Head of caudate nucleus (tissue), 42 donors: Measurements from ENCODE around the gene SULT2B1.
A peak's percentile ranks its signal among the peaks of the same experiment; 100 is the strongest.
"Not testable (repeated sequence)": the region's sequence is repeated elsewhere in the genome, so short reads cannot be mapped to it uniquely, and the experiment has no call there.

Experiments used
- DNase-seq, 42 donors: peaks; one replicate each; pipeline versions ENCODE4 v3.0.0 to v3.0.0-alpha.2; 2020 to 2021; ENCODE audit warnings: mixed read lengths in 7 of 42
- intact Hi-C: fragments of 100-400 bp; cut with DNase I; formaldehyde crosslinking; loops from one replicate; pipeline ENCODE4 v1.15.0; 2022

SULT2B1 gene

DNA sequence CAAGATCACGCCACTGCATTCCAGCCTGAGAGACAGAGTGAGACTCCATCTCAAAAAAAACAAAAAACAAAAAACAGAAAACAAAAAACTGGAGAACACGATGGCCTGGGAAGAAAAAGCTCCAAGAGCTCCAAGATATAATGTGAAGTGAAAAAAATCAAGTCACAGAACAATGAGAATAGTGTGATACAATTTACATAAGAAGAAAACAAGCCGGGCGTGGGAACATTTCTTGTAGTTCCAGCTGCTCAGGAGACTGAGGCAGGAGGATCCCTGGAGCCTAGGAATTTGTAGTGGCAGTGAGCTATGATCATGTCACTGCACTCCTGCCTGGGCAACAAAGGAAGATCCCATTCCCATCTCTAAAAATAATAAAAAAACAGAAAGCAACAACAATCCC is 31.8 kb upstream of the SULT2B1 start:
- DNase-seq, result no peak
- intact Hi-C loops, result no loop called here

DNA sequence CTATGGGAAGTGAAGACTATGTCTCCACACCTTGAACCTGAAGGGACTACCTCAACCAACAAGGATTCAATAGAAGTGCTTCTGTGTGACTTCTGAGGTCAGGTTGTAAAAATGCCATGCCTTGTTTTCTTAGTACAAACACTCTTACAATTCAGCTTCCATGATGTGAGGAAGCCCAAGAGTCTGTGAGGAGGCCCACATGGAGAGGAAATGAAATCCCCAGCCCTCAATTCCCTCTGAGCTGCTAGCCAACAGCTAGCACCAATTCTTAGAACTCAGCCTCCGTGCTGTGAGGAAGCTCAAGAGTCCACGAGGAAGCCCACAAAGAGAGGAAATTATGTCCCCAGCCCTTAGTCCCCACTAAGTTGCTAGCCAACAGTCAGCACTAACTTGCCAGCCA is 27.8 kb upstream of the SULT2B1 start:
- no peak for DNase-seq
- intact Hi-C loops, result no loop called here

DNA sequence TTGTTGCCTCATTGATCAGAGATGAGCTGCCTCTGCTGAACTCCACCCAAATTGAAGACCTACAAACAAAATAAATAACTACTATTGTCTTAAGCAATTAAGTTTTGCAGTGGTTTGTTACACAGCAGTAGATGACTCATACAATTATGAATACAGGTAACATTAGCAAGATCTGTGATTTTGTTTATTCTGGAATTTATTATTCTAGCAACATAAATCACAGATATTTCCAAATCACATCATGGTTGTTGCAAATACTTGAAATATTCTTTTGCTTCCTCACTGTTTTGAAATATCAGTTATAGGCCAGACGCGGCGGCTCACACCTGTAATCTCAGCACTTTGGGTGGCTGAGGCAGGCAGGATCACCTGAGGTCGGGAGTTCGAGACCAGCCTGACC is 27.2 kb upstream of the SULT2B1 start:
- DNase-seq, result no peak
- intact Hi-C loops, result no loop called here

DNA sequence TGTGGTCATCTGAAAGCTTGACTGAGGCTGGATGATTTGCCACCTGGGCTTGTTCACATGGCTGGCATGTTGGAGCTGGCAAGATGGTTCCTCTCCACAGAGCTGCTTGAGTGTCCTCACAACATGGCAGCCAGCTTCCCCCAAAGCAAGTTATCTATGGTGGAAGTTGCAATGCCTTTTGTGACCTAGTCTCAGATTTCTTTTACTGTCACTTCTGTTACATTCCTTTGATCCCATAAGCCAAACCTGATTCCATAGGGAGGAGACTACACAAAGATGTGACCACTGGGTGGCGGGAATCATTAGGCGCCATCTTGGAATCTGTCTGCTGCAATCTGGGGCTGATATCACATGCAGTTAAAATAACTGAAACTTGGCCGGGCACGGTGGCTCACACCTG is 22.8 kb upstream of the SULT2B1 start:
- no peak for DNase-seq
- intact Hi-C loops, result no loop called here

DNA sequence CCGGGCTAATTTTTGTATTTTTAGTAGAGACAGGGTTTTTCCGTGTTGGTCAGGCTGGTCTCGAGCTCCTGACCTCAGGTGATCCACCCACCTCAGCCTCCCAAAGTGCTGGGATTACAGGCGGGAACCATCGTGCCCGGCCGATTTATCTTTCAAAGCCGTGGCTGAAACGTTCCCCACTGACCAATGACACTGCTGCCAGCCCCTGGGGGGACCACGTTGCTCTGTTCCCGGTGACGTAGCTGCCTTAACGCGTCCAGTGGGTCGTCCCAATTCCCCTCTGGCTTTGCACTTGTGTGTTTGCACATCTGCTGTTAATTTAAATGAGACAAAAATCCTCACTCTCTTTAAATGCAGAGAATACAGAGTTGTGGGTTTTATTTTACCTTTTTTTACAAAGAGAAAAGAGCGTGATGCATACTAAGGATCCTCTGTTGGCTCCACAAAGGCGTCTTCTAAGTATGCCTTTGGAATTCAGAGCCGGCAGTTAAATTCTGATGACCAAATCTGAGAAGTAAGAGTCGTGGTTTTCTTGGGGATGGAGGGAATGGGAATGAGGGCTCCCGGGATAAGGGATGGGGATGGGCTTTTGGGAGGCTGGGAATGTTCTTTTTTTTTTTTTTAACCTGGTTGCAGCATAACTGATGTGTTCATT is 21.8 kb upstream of the SULT2B1 start:
- intact Hi-C loops, result no loop called here
- no peak for DNase-seq

DNA sequence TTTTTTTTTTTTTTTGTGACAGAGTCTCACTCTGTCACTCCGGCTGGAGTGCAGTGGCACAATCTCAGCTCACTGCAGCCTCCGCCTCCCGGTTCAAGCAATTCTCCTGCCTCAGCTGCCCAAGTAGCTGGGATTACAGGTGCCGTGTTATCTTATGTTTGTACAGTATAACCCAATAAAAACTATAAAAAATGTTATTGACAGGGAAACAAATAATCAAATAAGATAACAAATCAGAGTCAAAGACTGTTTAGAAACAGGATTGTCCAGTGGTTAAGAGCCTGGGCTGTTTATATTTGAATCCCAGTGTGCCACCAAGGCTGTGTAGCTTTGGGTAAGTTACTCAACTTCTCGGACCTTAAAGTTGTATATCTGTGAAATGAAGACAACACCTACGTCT is 21.2 kb upstream of the SULT2B1 start:
- DNase-seq, result no peak
- intact Hi-C loops, result no loop called here

DNA sequence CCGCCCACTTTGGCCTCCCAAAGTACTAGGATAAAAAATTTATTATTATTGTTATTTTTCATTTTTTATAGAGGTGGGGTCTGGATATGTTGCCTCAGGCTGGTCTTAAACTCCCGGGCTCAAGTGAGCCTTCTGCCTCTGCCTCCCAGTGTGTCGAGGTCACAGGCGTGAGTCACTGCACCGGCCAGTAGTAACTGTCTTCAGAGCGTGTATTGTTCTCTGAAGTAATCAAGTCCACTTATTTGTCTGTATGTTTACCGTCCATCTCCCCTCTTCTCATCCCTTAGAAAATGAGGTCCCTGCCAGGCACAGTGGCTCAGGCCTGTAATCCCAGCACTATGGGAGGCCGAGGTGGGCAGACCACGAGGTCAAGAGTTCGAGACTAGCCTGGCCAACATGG is 18.2 kb upstream of the SULT2B1 start:
- no peak for DNase-seq
- intact Hi-C loops, result no loop called here

DNA sequence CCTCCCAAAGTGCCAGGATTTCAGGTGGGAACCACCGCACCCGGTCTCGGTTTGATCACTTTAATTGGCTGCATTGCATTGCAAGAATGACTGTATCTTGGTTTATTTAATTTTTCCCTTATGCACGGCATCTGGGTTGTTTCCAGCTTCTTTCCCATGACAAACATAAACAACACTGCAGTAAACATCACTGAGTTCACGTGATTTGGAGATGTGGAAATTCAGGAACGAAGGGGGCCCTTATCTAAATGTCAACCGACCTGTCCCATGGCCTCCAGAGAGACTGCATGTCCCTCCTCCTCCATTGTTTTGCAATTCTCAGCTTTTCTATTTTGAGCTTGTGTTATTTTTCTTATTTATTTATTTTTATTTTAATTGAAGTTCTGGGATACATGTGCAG is 14.4 kb upstream of the SULT2B1 start:
- DNase-seq, result no peak

DNA sequence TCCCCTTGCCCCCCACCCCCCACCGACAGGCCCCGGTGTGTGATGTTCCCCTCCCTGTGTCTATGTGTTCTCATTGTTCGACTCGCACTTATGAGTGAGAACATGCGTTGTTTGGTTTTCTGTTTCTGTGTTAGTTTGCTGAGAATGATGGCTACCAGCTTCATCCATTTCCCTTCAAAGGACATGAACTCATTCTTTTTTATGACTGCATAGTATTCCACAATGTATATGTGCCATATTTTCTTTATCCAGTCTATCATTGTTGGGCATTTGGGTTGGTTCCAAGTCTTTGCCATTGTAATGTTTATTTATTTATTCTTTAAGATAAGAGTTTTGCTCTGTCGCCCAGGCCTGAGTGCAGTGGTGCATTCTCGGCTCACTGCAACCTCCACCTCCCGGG is 13.9 kb upstream of the SULT2B1 start:
- DNase-seq, intact Hi-C loops: not testable (repeated sequence)

More for the DNA sequence above, 14.4 kb upstream of the SULT2B1 start:
- intact Hi-C loops, result no loop called here

DNA sequence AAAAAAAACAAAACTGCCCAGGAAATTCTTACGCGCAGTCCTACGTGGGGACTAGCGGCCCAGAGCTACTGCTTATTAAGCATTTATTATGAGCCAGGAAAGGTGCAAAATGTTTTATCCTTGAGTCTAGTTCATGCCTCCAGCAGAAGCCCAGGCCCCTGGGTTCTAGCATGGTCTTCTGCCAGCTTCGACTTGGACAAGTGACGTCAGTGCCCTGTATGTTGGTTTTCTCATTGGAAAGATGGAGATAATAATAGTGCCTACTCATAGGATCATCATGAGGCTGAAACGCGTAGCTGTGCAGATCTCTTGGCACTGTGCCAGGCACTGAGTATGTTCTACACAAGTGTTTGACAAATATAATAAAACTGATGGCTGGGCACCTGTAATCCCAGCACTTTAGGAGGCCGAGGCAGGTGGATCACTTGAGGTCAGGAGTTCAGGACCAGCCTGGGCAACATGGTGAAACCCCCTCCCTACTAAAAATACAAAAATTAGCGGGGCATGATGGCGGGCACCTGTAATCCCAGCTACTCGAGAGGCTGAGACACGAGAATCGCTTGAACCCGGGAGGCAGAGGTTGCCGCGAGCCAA is 12.4 kb upstream of the SULT2B1 start:
- intact Hi-C loops, result no loop called here
- DNase-seq, result peak in 31 of 42 donors; percentile 8 to 80 (median 30)

DNA sequence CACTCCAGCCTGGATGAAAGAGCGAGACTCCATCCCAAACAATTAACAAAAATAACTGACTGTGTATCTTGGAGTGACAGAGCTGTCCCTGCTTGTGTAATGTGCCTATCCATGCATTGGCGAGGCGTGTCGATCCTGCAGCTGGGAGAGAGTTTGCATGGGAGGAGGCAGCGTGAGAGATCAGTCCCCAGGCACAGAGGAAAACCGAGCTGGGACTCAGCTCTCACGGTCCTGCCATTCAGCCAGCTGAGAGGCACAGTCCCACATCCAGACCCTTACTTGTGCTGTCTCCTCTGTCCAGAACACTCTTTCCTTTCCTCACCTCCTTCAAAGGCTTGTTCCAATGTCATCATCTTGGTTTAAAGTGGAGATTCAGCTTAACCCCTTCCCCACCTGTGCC is 11.9 kb upstream of the SULT2B1 start:
- intact Hi-C loops, result no loop called here
- peak in 5 of 42 donors; percentile 4 to 11 (median 8) for DNase-seq

DNA sequence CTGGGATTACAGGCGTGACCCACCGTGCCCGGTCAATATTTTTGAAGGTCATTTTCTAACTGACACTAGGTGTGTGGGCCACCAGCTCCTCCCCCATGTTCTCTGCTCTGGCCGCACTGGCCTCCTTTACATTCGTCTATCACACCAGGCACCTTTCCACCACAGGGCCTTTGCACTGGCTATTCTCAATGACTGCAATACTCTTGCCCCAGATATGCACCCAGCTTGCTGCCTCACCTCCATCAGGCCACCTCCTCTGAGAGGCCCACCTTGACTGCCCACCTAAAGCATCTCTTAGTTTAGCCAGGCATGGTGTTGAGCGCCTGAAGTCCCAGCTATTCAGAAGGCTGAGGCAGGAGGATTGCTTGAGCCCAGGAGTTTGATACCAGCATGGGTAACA is 10.2 kb upstream of the SULT2B1 start:
- intact Hi-C loops, result no loop called here
- DNase-seq, result no peak

DNA sequence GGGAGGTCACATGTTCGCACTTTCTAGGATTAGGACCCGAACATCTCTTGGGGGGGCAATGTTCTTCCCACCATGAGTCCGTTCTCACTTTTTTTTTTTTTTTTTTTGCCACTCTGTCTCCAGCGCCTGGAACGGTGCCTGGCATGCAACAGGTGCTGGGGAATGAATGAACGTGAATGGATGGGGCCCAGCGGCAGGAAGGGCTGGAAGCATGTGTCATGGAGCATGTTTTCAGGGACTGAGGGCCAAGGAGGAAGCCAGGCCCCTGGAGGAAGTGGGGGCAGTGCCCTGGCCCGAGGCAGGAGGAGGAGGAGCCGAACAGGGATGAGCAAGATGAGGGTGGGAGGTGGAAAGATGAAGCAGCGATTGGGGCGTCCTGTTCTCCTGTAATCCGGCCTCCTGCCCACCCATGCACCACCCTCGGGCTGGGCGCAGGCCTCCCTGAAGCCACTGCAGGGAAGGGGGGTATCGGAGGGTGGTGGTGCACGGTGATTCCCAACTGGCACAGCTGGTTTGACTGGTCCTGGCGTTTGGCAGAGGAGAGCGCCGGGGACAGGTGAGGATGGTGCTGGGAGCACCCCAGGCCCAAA is 8.8 kb upstream of the SULT2B1 start:
- no peak for DNase-seq
- intact Hi-C loops, result no loop called here

DNA sequence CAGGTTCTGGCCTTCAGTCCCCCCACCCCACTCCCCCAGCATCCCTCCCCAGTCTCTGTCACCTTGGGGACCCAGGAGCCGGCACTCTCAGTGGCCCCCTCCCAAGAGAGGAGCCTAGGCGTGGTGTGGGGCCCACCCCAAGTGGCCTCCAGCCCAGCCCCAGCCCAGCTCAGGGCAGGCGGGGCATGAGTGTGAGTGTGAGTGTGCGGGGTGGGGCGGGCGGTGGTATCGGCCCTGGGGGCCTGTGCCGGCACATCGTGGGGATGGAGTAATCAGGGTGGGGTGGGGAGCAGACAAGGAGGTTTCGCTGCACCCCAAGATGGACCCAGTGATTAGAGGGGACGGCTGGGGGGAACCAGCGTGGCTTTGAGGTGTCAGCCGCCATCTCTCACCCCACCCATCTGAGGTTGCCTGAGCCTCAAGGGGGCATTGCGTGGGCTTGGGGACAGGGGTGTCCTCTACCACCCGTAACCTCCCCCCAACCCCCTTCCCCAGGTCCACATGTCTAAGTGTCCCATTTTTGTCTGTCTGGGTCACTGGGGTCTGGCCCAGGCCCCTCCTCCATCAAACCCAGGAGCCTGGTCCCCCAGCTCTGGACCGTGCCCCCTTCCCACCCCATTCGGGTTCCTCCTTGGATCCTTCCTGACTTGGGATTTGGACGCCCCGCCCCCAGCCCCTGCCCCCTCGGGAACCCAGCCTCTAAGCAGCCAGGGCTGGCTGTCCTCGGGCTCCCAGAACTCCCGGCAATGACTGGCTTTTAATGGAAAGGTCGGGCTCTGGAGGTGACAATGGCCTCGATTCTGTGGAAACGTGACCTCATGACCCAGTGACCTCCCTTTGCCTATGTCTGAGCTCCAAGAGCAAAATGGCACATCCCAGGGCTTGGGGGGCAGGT is 6.9 kb upstream of the SULT2B1 start:
- DNase-seq, result no peak
- intact Hi-C loops, result no loop called here

DNA sequence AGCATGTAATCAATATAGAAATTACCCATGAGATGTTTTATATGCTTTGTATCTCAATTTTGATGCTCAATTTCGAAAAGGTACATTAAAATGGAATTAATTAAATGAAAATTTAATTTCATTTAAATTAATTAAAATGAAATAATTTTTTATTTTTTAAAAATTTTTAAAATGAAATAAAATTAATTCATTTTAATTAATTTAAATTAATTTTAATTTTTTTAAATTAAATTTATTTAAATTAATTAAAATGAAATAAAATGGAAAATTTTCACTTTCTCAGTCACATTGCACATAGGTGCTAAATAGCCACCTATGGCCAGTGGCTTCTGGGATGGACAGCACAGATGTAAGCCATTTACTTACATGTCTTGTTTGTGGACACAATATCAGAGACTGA is 4.2 kb upstream of the SULT2B1 start:
- intact Hi-C loops, result no loop called here
- no peak for DNase-seq

DNA sequence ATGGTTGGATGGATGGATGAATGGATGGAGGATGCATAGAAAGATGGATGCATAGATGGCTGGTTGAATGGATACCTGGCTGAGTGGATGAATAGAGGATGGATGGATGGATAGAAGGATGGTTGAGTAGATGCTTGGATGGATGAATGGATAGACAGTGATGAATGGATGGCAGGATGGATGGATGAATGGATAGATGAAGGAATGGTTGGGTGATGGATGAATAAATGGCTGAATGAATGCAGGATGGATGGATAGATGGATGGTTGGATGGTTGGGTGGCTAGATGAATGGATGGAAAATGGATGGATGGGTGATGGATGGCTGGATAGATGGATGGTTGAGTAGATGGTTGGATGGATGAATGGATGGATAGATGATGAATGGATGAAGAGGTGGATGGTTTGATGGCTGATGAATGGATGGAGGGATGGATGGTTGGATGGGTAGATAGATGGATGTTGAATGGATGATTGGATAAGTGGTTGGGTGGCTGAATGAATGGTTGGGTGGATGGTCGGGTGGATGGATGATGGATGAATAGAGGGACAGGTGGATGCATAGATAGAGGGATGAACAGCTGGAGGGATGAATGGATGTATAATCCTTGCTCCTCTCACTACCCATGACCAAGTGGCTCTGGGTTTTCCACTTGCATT is 3.6 kb upstream of the SULT2B1 start:
- intact Hi-C loops, result no loop called here
- no peak for DNase-seq

DNA sequence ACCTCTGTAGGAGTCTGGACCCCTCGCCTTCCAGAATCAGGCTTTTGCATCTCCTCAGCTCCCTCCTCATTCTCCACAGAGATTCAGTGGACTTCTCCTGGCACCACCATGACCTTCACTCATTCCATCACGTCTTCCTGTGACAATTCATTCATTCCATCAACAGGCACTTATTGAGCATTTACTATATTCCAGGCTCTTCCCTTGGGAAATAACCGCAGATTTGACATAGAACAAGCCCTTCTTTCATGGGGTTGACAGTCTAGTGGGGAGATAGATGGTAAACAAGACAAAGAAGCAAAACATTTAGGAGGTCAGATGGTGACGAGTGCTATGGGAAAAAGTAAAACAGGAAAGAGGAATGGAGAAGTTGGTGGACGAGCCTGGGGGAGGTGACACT is 2.6 kb upstream of the SULT2B1 start:
- intact Hi-C loops, result no loop called here
- no peak for DNase-seq

DNA sequence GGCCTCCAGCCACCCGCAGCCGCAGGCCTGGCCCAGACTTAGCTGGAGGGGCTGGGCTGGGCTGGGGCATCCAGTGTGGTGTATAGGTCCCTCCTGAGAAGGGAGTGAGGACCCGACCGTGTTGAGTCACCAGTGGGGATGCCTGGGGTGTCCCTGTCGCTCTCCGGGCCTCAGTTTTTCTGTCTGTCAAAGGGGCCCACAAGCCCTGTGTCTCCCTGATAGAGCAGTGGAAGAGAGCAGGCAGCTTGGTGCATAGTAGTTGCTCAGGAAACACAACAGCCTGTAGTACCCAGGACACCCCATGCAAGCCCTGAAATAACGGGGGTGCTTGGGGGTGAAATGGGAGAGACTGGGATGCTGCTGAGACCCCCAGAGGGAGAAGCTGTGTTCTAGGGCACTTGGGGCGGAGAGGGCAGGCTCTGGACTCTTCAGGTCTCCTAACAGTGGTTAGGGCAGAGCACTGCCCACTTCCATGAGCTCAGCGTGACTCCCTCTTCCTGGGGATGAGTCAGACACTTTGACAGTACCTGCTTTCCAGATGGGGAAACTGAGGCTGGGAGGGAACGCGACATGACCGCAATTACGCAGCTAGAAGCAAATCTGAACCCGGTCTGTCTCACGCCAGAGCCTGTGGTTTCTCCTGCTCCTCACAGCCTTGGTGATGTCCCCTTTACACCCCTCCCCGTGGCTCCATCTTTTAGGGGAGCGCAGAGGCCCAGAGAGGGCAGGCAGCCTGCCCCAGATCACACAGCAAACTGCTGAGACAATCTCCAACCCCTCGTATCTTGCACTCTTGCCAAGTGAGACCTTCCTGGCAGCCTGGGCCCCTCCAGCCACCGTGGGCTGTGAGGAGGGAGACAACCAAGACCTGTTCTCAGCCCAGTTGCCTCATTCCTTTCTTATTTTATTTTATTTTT is 692 bp downstream of the SULT2B1 start:
- DNase-seq, result no peak

More for the DNA sequence above, 692 bp downstream of the SULT2B1 start:
- intact Hi-C loops, result no loop called here
